Activated CD4-positive, CD25-positive, alpha-beta regulatory T cell (primary cell): Measurements from ENCODE around the gene RBMS3.

Experiments
- DNase-seq, 4 experiments: peaks; one replicate each; lab custom pipeline; 2025; lab: John Stamatoyannopoulos, UW

RBMS3 gene

GRCh38 chr3:29277249-29277648, 3.6 kb upstream of the RBMS3 start:
- no peak for DNase-seq

GRCh38 chr3:29279286-29279685, 1.6 kb upstream of the RBMS3 start:
- DNase-seq, result no peak

- DNase-seq, result no peak
These were observed 1.1 kb upstream of the RBMS3 start for GRCh38 chr3:29279806-29280205.

DNA sequence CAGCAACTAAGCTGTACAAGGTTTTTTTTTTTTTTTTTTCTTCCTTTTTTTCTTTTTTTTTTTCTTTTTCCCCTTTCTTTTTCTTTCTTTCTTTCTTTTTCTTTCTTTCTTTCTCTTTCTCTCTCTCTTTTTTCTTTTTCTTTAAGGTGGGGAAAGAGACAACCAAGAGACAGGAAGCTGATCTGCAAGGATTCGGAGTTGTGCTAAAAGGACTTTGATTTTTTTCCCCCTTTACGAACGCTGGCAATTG, 148 bp downstream of the RBMS3 start:
- DNase-seq, result no peak

DNA sequence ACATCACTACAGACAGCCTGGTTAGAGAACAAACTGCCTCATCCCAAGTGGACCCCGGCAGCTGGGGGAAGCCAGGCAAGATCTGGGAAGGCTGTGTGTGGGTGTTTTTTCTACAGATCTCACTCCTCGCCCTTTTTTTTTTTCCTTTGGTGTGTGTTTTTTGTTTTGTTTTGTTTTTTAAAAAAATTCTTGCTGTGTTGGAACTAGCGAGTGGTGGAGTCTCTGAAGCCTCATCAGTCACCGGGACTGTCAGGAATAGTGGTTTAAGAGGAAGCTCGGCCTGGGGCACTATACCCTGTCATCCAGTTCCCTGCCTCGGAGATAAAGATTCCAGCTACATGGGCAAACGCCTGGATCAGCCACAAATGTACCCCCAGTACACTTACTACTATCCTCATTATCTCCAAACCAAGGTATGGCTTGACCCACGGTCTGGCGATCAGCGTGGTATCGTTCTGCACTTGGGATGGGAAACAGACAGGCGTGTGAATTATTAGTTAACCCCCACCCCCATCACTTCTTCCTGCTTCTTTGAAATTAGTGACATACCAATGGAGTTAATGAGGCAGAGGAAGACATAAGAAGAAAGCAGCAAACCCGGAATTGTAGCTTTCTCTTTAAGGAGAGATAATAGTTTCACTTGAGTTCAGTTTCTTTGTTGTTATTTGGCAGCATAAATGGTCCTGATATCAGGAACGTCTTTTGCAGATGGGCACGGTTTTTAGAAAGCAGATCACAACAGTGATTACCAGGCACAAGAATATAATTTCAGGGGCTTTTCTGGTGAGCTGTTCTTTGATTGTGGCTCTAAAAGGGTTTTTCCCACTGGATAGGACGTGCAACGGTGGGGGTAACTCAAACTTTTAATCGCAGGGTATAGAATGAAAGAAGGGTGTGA, 722 bp downstream of the RBMS3 start:
- no peak for DNase-seq

DNA sequence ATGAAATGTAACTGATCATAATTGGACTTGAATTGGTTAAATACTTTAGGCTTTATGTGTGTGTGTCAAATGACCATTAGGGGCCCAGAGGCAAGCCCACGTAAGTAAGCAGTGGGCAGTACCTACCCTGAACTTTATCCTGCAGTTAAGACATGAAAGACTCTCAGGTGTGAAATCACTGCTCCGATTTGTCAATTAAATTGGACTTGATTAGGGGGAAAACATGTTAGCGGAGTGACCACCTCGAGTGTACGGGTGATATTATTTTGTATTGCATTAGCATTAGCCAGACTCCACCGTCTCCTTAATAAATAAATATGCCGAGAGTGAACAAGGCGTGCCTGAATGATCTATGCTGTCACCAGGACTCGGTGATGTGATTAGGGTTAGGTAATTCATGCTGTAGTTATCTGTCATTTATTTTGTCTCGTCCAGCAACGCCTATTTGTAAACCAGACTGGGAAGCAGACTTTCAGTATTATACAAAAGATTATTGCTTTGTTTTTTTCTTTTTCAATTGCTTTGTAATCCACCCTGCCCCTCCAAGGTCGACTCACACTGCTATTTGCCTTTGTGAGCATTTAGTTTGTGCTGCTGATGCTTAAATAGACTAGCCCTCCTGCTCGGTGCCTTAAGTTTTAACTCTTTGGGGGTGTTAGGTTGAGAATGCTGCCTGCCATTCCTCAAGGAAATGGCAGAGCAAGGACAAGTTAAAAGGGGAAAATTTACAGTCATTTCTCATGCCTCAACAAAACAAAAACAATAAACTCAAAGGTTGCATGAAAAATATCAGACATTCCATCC, 1.8 kb downstream of the RBMS3 start:
- no peak for DNase-seq

GRCh38 chr3:29283231-29284119, 2.6 kb downstream of the RBMS3 start:
- DNase-seq, result no peak

- DNase-seq, result no peak
These were observed 3.6 kb downstream of the RBMS3 start for GRCh38 chr3:29284497-29284896.

- no peak for DNase-seq
These were observed 4.7 kb downstream of the RBMS3 start for GRCh38 chr3:29285471-29286071.

GRCh38 chr3:29286478-29287240, 5.8 kb downstream of the RBMS3 start:
- DNase-seq, result no peak

GRCh38 chr3:29290596-29290995, 9.7 kb downstream of the RBMS3 start:
- DNase-seq, result no peak

- DNase-seq, result no peak
These were observed 10.6 kb downstream of the RBMS3 start for GRCh38 chr3:29291260-29291981.

DNA sequence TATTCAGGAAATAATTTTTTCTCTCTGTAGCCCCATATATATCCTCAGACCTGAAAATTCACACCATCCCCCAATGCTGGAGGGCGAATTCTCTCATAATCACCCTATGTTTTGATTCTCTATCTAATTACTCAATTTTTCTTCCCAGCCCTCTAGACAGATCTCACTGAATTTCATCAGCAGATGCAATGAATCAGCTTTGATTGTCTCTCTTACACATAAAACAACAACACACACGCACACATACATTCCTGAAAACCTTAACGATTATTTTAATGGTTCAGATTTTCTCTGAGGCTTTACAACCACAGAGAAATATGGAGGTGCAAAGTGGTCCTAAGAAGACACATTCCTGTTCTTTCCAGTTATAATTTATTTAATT, 11.1 kb downstream of the RBMS3 start:
- no peak for DNase-seq

DNA sequence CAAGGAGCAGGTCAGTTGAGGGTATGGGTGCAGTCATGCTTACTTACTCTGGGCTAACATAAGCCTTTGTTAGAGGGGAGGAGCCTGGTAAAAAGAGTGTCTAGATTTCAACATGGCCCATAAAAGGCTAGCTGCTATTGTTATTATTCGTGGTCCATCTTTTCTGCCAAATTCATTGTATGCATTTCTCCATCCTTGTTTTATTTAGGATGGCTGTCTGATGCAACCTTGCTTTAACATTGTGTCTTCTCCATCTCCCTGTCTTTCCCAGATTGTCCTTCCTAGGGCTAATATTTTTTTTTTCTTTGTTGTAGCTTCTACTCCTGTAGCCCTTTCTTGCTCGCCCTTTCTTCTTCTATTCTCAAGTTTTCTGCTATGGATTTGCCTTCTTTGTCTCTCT, 12.6 kb downstream of the RBMS3 start:
- no peak for DNase-seq

DNA sequence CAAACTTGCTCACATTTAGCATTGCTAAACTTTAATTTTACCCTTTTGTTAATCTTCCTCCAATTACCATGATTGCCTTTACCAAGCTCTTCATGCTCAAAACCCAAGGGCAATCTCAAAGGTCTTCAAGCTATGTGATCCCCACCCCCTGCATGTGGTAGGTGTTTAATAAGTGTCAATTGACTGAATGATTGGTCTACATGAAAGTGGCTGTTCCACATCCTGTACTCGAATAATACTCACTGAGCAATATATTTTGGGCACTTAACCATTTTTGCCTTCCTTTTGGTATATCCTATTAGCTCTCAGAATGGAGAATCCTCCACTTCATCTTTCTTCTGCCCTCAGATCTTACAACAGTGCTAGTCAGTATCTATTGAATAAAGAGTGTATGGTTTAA, 17.1 kb downstream of the RBMS3 start:
- no peak for DNase-seq

DNA sequence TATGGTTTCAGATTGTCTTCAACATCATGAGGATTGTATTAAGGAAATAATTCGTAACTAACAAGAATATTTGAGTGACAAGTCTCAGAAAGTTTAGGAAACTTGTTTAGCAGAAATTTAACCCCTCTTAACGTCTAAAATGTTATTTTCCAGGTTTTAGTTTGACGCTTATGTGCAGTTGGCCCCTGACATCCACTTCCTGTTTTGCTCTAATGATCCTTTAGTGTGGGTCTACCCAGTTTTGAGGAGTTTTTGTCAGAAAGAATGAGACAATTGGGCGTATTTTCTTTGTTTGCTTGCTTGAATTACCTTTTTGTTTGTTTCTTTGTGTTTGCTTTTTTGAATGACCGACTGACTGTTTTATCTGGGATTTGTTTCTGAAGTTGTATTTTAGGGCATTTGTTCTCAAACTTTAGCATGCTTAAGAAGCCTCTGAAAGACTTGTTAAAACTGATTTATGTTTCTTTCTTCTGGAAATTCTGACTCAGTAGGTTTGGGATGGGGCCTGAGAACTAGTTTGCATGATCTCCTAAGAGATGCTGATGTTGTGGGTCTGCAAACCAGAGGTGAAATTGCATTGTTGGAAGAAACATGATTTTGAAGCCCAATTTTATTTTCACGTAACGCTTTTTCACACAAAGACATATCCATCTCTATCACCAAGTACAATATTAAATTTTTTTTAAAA, 20.6 kb downstream of the RBMS3 start:
- no peak for DNase-seq

DNA sequence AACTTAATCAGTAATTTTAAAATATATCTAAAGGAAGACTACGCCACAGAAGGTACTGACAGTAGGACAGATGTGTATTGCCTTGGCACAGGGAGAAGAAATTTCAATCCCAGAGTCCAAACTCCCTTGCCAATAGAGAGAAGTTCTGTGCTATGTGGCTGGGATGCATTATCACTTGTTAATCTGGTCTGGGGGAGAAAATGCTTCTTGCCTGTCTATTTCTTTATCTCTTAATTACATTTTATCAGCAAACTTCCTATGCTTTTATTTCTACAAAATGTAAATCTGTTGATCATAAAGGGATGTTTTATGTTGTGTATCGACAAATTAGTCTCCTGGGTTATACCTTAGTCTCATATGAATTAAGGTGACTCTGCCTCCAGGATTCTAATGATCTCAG, 21.7 kb downstream of the RBMS3 start:
- no peak for DNase-seq

- DNase-seq, result no peak
These were observed 26.4 kb downstream of the RBMS3 start for GRCh38 chr3:29307295-29307694.

DNA sequence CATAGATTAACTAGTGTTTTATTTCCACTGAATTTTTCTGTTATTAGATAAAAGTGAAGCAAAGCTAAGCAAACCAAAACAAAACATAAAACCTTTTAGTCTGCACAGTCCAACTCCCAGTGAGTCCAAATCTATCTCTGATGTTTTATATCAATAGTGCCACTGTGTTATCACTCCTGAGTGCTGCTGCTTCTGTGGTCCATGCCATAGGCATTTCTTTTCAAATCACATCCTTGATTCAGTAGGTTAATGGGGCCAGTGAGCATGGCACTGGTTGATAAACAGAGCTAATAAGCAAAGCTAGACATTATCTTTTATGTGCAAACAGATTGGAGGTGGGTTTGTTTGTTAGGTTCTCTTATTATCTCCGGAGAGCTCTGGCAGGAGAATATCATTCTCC, 30.0 kb downstream of the RBMS3 start:
- DNase-seq, result no peak

GRCh38 chr3:29311795-29312194, 30.9 kb downstream of the RBMS3 start:
- no peak for DNase-seq
